CD4-positive, alpha-beta memory T cell (primary cell): Measurements from ENCODE around the gene UBE2J1. TPM values are rescaled to one million over a fixed set of nuclear protein-coding genes. Genes with fewer than 3 reads are reported as not detected.
A peak's percentile ranks its signal among the peaks of the same experiment; 100 is the strongest.

Experiments
- CTCF ChIA-PET: fragments of 350-600 bp; sonication (Branson Sonifier 250); formaldehyde crosslinking; loops from one replicate; lab custom pipeline; 2021; ENCODE audit warnings: inconsistent platforms; ENCODE audit not compliant: partially characterized antibody; lab: Charles Lee
- POLR2A ChIA-PET: fragments of 350-600 bp; sonication (Branson Sonifier 250); formaldehyde crosslinking; loops from one replicate; lab custom pipeline; 2021; ENCODE audit not compliant: partially characterized antibody; lab: Charles Lee
- DNase-seq, 5 donors: peaks; one replicate each; pipeline versions ENCODE4 v3.0.0 to v3.0.0-alpha.2; 2020 to 2022; ENCODE audit warnings: mixed read lengths in 1 of 5
- H3K27ac ChIP-seq: one replicate; pipeline ENCODE4 v1.7.0; 2013; ENCODE audit warnings: low read depth, low read length
- H3K27me3 ChIP-seq: 2 replicates; pipeline ENCODE4 v1.7.0; 2013; ENCODE audit warnings: mild to moderate bottlenecking, low read length, moderate library complexity; ENCODE audit not compliant: insufficient read depth
- H3K36me3 ChIP-seq: 2 replicates; pipeline ENCODE4 v1.7.0; 2013; ENCODE audit warnings: mild to moderate bottlenecking, low read length, moderate library complexity; ENCODE audit not compliant: insufficient read depth
- H3K4me1 ChIP-seq: 2 replicates; pipeline ENCODE4 v1.7.0; 2013; ENCODE audit warnings: mild to moderate bottlenecking, low read length, moderate library complexity; ENCODE audit not compliant: insufficient read depth
- H3K4me3 ChIP-seq, 2 donors: one replicate each; pipeline ENCODE4 v1.7.0; 2013; ENCODE audit warnings: low read length in 2 of 2, mild to moderate bottlenecking in 1 of 2
- H3K9me3 ChIP-seq, 2 donors: one replicate each; pipeline ENCODE4 v1.7.0; 2013; ENCODE audit warnings: low read length in 2 of 2, control low read depth in 1 of 2; ENCODE audit not compliant: control insufficient read depth in 1 of 2
- H3K27ac Mint-ChIP-seq, 7 donors: one replicate each; pipeline ENCODE4 v1.8.0; 2020 to 2021; ENCODE audit warnings: mixed read lengths in 7 of 7, mild to moderate bottlenecking in 6 of 7, inconsistent platforms in 3 of 7, moderate library complexity in 3 of 7
- H3K27me3 Mint-ChIP-seq, 2 donors: one replicate each; pipeline ENCODE4 v1.8.0; 2020 to 2021; ENCODE audit warnings: mixed read lengths in 2 of 2
- H3K36me3 Mint-ChIP-seq, 2 donors: one replicate each; pipeline ENCODE4 v1.8.0; 2020 to 2021; ENCODE audit warnings: mixed read lengths in 2 of 2, inconsistent platforms in 1 of 2, mild to moderate bottlenecking in 1 of 2
- H3K4me1 Mint-ChIP-seq, 4 donors: one replicate each; pipeline ENCODE4 v1.8.0; 2020 to 2021; ENCODE audit warnings: mixed read lengths in 4 of 4, mild to moderate bottlenecking in 1 of 4
- H3K4me3 Mint-ChIP-seq, 8 donors: one replicate each; pipeline ENCODE4 v1.8.0; 2020 to 2021; ENCODE audit warnings: mixed read lengths in 8 of 8, mild to moderate bottlenecking in 7 of 8, moderate library complexity in 6 of 8, inconsistent platforms in 3 of 8
- H3K9me3 Mint-ChIP-seq, 8 donors: one replicate each; pipeline ENCODE4 v1.8.0; 2020 to 2021; ENCODE audit warnings: mixed read lengths in 8 of 8, mild to moderate bottlenecking in 5 of 8, inconsistent platforms in 3 of 8, moderate library complexity in 1 of 8
- intact Hi-C: fragments of 100-400 bp; cut with micrococcal nuclease; formaldehyde crosslinking; loops from one replicate; pipeline ENCODE4 v1.15.1; 2023
- polyA plus RNA-seq, 2 donors: library from polyadenylated mRNA; unstranded; fragments of 300-500 nt; fragmentation: Illumina TruSeq; gene quantifications; one replicate each; pipeline ENCODE4 v1.2.3, GENCODE V29; 2021
- total RNA-seq, 2 experiments: library from RNA; stranded (reverse); gene quantifications; one replicate each; pipeline ENCODE4 v1.2.3, GENCODE V29; 2021

Gene UBE2J1
- total and polyA plus RNA-seq, 4 experiments from 2014 or later, result 21.9 to 53.8 (median 28.3) TPM

DNA sequence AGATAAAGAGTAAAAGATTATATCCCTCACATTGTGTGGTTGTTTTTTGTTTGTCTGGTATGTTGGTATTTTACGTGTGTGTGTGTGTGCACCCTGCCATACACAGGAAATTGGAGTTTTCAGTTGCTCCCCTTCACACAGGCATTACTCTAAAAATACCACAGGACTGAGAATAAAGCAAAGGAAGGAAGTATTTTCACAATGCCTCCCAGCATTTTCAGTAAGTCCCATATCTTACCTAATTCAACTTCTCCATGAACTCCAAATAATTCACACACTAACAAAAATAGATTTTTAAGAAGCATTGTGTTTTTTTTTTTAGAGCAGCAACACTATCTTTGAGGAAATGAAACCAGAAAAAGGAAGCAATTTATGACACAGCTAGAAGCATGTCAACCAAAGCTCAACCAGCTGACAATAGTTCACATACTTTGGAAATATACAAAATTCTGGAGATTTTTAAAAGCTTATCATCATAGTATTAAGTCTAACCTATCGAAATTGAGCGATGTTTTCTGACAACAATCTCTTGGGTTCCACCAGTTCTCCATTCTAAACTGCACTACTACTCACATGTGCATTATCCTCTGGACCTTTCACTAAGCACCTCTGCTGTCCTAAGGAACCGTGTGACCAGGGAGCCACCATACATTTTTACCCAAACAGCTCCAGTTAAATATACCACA lies 2.1 kb downstream of the UBE2J1 start:
- POLR2A ChIA-PET, result interaction anchor here (1.1 to 11.3 kb wide), 12 partner anchors 13 to 387 kb away, joined by 3 to 157 read pairs (median 6); partner anchors contain the start of genes PM20D2, PNRC1 and RNGTT
- H3K36me3 Mint-ChIP-seq, result peaks cover 0 to 6% of the 10 kb centered on the region in 2 donors
- CTCF ChIA-PET, result interaction anchor here (0.6 to 8.9 kb wide), 12 partner anchors 9 to 384 kb away, joined by 3 to 79 read pairs (median 5); partner anchors contain the start of gene PNRC1
- Histone ChIP-seq H3K9me3 (no peaks in the 10 kb centered on the region), H3K27me3 (no peaks in the 10 kb centered on the region), H3K36me3 (no peaks in the 10 kb centered on the region), H3K27ac (peak overlapping the region; percentile 11), H3K4me1 (peaks cover 56% of the 10 kb centered on the region), H3K4me3 (peak overlapping the region in 1 of 2 donors; percentile 40)
- H3K4me3 Mint-ChIP-seq, result peak overlapping the region; percentile 92 to 99 (median 98)
- H3K9me3 Mint-ChIP-seq, result no peaks in the 10 kb centered on the region
- intact Hi-C loops, result loop anchor here (5.0 kb wide), 3 partner anchors 68 to 388 kb away; partner anchors contain the start of genes PM20D2 and RNGTT
- peaks cover 48 to 80% (median 62%) of the 10 kb centered on the region in 4 donors for H3K4me1 Mint-ChIP-seq
- no peaks in the 10 kb centered on the region for H3K27me3 Mint-ChIP-seq
- DNase-seq, result peak in 3 of 5 donors; percentile 23 to 37 (median 28)
- peak overlapping the region; percentile 70 to 99 (median 97) for H3K27ac Mint-ChIP-seq

DNA sequence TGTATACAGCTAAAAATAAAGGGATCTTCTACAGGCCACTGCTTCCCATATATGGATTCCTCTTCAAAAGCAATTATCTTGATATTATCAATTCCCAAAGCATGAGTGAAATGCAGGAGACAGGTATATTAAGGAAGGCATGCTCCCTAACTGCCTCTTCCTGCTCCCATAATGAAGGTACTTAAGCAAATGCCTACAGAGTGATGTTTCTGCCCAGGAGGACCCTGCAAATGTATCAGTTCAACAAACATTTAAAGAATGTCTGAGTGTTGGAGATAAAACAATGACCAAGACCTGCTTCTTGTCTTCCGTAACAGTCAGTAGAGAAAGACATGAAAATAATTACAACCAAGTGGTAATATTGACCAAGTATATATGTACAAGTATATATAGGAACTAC lies 4.2 kb downstream of the UBE2J1 start:
- intact Hi-C loops, result no loop called here
- H3K36me3 Mint-ChIP-seq, result peaks cover 0 to 10% of the 10 kb centered on the region in 2 donors
- H3K27me3 ChIP-seq, result no peaks in the 10 kb centered on the region
- no peaks in the 10 kb centered on the region for H3K9me3 Mint-ChIP-seq
- no peak overlapping the region for H3K4me3 ChIP-seq
- no peak overlapping the region for H3K4me3 Mint-ChIP-seq
- peaks cover 47% of the 10 kb centered on the region for H3K4me1 ChIP-seq
- POLR2A ChIA-PET, result interaction anchor here (1.0 to 11.3 kb wide), 6 partner anchors 8 to 266 kb away, joined by 3 to 157 read pairs (median 6); partner anchors contain the start of genes PM20D2 and PNRC1
- H3K27ac Mint-ChIP-seq, result peak overlapping the region in 6 of 7 donors; percentile 48 to 98 (median 70)
- H3K27me3 Mint-ChIP-seq, result no peaks in the 10 kb centered on the region
- no peaks in the 10 kb centered on the region for H3K9me3 ChIP-seq
- no peak overlapping the region for H3K27ac ChIP-seq
- H3K4me1 Mint-ChIP-seq, result peaks cover 48 to 74% (median 62%) of the 10 kb centered on the region in 4 donors
- no peaks in the 10 kb centered on the region for H3K36me3 ChIP-seq
- DNase-seq, result no peak
- CTCF ChIA-PET, result interaction anchor here (5.5 to 8.9 kb wide), 2 partner anchors 19 to 24 kb away, joined by 56 to 79 read pairs; no protein-coding TSS in a partner anchor

- DNase-seq, result no peak
- H3K36me3 Mint-ChIP-seq, result peaks cover 0 to 10% of the 10 kb centered on the region in 2 donors
- no peak overlapping the region for H3K4me3 Mint-ChIP-seq
- H3K4me3 ChIP-seq, result no peak overlapping the region
- no peaks in the 10 kb centered on the region for H3K36me3 ChIP-seq
- peaks cover 43% of the 10 kb centered on the region for H3K4me1 ChIP-seq
- intact Hi-C loops, result no loop called here
- H3K4me1 Mint-ChIP-seq, result peaks cover 48 to 73% (median 60%) of the 10 kb centered on the region in 4 donors
- no peak overlapping the region for H3K27ac ChIP-seq
- H3K9me3 Mint-ChIP-seq, result no peaks in the 10 kb centered on the region
- peak overlapping the region; percentile 2 to 88 (median 70) for H3K27ac Mint-ChIP-seq
- ChIA-PET CTCF (interaction anchor here (1.0 to 8.9 kb wide), 4 partner anchors 9 to 25 kb away, joined by 5 to 79 read pairs (median 6); no protein-coding TSS in a partner anchor), POLR2A (interaction anchor here (1.0 to 11.3 kb wide), 5 partner anchors 10 to 265 kb away, joined by 3 to 157 read pairs (median 6); partner anchors contain the start of genes PM20D2 and PNRC1)
- H3K9me3 ChIP-seq, result no peaks in the 10 kb centered on the region
- H3K27me3 ChIP-seq, result no peaks in the 10 kb centered on the region
- no peaks in the 10 kb centered on the region for H3K27me3 Mint-ChIP-seq
Measured at GRCh38 chr6:89347825-89348224, 4.7 kb downstream of the UBE2J1 start.

DNA sequence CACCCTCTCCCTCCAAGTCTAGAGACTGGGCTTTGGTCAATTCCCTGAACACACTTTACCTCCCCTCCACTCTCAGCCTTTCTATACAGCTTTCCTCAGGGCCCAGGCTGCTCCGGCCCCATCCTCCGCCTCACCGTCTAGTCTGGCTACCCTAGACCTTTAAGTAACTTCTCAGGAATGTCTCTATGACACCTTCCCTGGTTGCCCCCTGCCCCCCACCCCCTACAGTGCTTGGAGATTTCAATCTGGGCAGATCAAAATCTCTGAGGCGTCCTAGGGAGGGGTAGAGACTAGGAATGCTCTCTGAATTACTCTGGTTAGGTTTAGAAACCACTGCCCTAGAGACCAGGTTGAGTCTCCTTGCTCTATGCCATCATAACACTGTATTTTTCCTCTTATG lies 6.1 kb downstream of the UBE2J1 start:
- Histone ChIP-seq H3K27me3 (no peaks in the 10 kb centered on the region), H3K4me3 (no peak overlapping the region), H3K9me3 (no peaks in the 10 kb centered on the region), H3K4me1 (peaks cover 39% of the 10 kb centered on the region), H3K27ac (no peak overlapping the region), H3K36me3 (peaks cover 5% of the 10 kb centered on the region)
- peaks cover 45 to 65% (median 54%) of the 10 kb centered on the region in 4 donors for H3K4me1 Mint-ChIP-seq
- ChIA-PET POLR2A (interaction anchor here (7.4 kb wide), 1 partner anchor 48 kb away, joined by 56 read pairs; no protein-coding TSS in a partner anchor), CTCF (interaction anchor here (1.2 to 8.9 kb wide), 4 partner anchors 10 to 26 kb away, joined by 3 to 79 read pairs (median 6); no protein-coding TSS in a partner anchor)
- no peak for DNase-seq
- no peaks in the 10 kb centered on the region for H3K9me3 Mint-ChIP-seq
- intact Hi-C loops, result no loop called here
- peaks cover 5 to 11% of the 10 kb centered on the region in 2 donors for H3K36me3 Mint-ChIP-seq
- H3K4me3 Mint-ChIP-seq, result no peak overlapping the region
- no peaks in the 10 kb centered on the region for H3K27me3 Mint-ChIP-seq
- peak overlapping the region in 4 of 7 donors; percentile 0 to 76 (median 24) for H3K27ac Mint-ChIP-seq

DNA sequence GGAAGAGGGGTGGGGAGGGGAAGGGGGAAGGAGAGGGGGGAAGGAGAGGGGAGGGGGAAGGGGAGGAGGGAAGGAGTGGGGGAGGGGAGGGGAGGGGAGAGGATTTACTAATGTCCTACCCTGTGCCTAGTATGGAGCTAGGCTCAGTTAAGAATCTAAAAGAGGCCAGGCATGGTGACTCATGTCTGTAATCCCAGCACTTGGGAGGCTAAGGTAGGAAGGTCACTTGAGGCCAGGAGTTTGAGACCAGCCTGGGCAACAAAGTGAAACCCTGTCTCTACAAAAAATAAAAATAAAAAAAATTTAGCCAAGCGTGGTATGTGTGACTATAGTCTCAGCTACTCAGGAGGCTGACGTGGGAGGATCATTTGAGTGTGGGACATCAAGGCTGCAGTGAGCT lies 13.0 kb downstream of the UBE2J1 start:
- Mint-ChIP-seq H3K9me3 (no peaks in the 10 kb centered on the region), H3K27ac (no peak overlapping the region), H3K4me1 (peaks cover 4 to 7% (median 6%) of the 10 kb centered on the region in 4 donors), H3K27me3 (no peaks in the 10 kb centered on the region), H3K4me3 (no peak overlapping the region), H3K36me3 (peaks cover 29 to 57% of the 10 kb centered on the region in 2 donors)
- DNase-seq, result no peak
- Histone ChIP-seq H3K27ac (no peak overlapping the region), H3K36me3 (peaks cover 39% of the 10 kb centered on the region), H3K27me3 (no peaks in the 10 kb centered on the region), H3K4me1 (no peaks in the 10 kb centered on the region), H3K4me3 (no peak overlapping the region), H3K9me3 (no peaks in the 10 kb centered on the region)
- intact Hi-C loops, result no loop called here
- POLR2A ChIA-PET, result interaction anchor here (0.6 kb wide), 1 partner anchor 78 kb away, joined by 3 read pairs; no protein-coding TSS in a partner anchor
- CTCF ChIA-PET, result interaction anchor here (1.1 to 4.4 kb wide), 2 partner anchors 12 to 41 kb away, joined by 3 to 17 read pairs; partner anchors contain the start of gene UBE2J1

GRCh38 chr6:89335164-89335563 lies 17.4 kb downstream of the UBE2J1 start:
- intact Hi-C loops, result no loop called here

GRCh38 chr6:89330910-89331309 lies 21.6 kb downstream of the UBE2J1 start:
- ChIA-PET POLR2A (no interaction called here), CTCF (no interaction called here)
- H3K27me3 ChIP-seq, result no peaks in the 10 kb centered on the region
- no peak overlapping the region for H3K4me3 ChIP-seq
- Mint-ChIP-seq H3K4me3 (no peak overlapping the region), H3K27me3 (no peaks in the 10 kb centered on the region), H3K36me3 (peaks cover 45 to 59% of the 10 kb centered on the region in 2 donors), H3K9me3 (no peaks in the 10 kb centered on the region), H3K4me1 (peaks cover 0 to 4% (median 0%) of the 10 kb centered on the region in 4 donors), H3K27ac (no peak overlapping the region)
- H3K36me3 ChIP-seq, result peaks cover 22% of the 10 kb centered on the region
- no peaks in the 10 kb centered on the region for H3K9me3 ChIP-seq
- intact Hi-C loops, result no loop called here
- no peak for DNase-seq
- H3K27ac ChIP-seq, result no peak overlapping the region
- H3K4me1 ChIP-seq, result no peaks in the 10 kb centered on the region

More at GRCh38 chr6:89335164-89335563, 17.4 kb downstream of the UBE2J1 start:
- no peak for DNase-seq
- H3K4me3 Mint-ChIP-seq, result no peak overlapping the region
- ChIA-PET POLR2A (no interaction called here), CTCF (interaction anchor here (1.6 kb wide), 1 partner anchor 37 kb away, joined by 9 read pairs; no protein-coding TSS in a partner anchor)
- H3K9me3 Mint-ChIP-seq, result no peaks in the 10 kb centered on the region
- Histone ChIP-seq H3K36me3 (peaks cover 26% of the 10 kb centered on the region), H3K27me3 (no peaks in the 10 kb centered on the region), H3K4me3 (no peak overlapping the region), H3K27ac (no peak overlapping the region), H3K4me1 (no peaks in the 10 kb centered on the region), H3K9me3 (no peaks in the 10 kb centered on the region)
- H3K27me3 Mint-ChIP-seq, result no peaks in the 10 kb centered on the region
- no peaks in the 10 kb centered on the region for H3K4me1 Mint-ChIP-seq
- peaks cover 37 to 59% of the 10 kb centered on the region in 2 donors for H3K36me3 Mint-ChIP-seq
- no peak overlapping the region for H3K27ac Mint-ChIP-seq
